ENCODE measurements around the gene KRTAP10-7. TPM values are rescaled to one million over a fixed set of nuclear protein-coding genes. Genes with fewer than 3 reads are reported as not detected.

KRTAP10-7 gene
- total and polyA plus RNA-seq, 2 of the 13 experiments (the other 11 are each of a cell fraction or from before 2014, with no cell fraction given) = not detected

- TF ChIP-seq PRDM10 (CRISPR knock-in tag; IDR thresholded peaks at IDR 0.05; ENCODE audit: low read depth) (peak; percentile 56; the same call in 1 of the 2 replicates), HOXA5 (CRISPR knock-in tag; IDR thresholded peaks at IDR 0.05) (0 out of 2 replicates have a peak, but pooled peaks have one; percentile 36), ZNF431 (CRISPR knock-in tag; IDR thresholded peaks at IDR 0.05; ENCODE audit: borderline replicate concordance, low read depth) (no peak; the same call in 1 of the 2 replicates), SOX5 (CRISPR knock-in tag; IDR thresholded peaks at IDR 0.05; ENCODE audit: borderline replicate concordance) (peak; percentile 69; the same call in 1 of the 2 replicates), ZNF280B (CRISPR knock-in tag; IDR thresholded peaks at IDR 0.05; ENCODE audit: borderline replicate concordance) (no peak), FOXC1 (CRISPR knock-in tag; IDR thresholded peaks at IDR 0.05; ENCODE audit: borderline replicate concordance) (0 out of 2 replicates have a peak, but pooled peaks have one; percentile 29), ZNF724P (CRISPR knock-in tag; IDR thresholded peaks at IDR 0.05; ENCODE audit: borderline replicate concordance) (0 out of 2 replicates have a peak, but pooled peaks have one; percentile 9), DMAP1 (CRISPR knock-in tag; IDR thresholded peaks at IDR 0.05) (0 out of 2 replicates have a peak, but pooled peaks have one; percentile 11), MAFK (conservative IDR thresholded peaks at IDR 0.05 in 1 of 2, IDR thresholded peaks at IDR 0.05 in 1 of 2; ENCODE audit: low read length in 2 of 2) (no peak), BRD4 (CRISPR knock-in tag; IDR thresholded peaks at IDR 0.05) (peak; percentile 33; the same call in 1 of the 2 replicates), GABPA (IDR thresholded peaks at IDR 0.05; ENCODE audit: low read depth, low read length) (no peak), GABPA (CRISPR knock-in tag; IDR thresholded peaks at IDR 0.05; ENCODE audit: low read depth) (peak; percentile 49), ZGPAT (CRISPR knock-in tag; IDR thresholded peaks at IDR 0.05) (0 out of 2 replicates have a peak, but pooled peaks have one; percentile 19), CREB1 (IDR thresholded peaks at IDR 0.05) (no peak), CREB1 (CRISPR knock-in tag; IDR thresholded peaks at IDR 0.05) (no peak), PRMT3 (CRISPR knock-in tag; IDR thresholded peaks at IDR 0.05; ENCODE audit: borderline replicate concordance, low read depth) (no peak), ZNF556 (CRISPR knock-in tag; IDR thresholded peaks at IDR 0.05; ENCODE audit: borderline replicate concordance) (0 out of 2 replicates have a peak, but pooled peaks have one; percentile 44), KAT2B (IDR thresholded peaks at IDR 0.05; ENCODE audit: borderline replicate concordance, low read depth, low read length) (no peak), MTF1 (CRISPR knock-in tag; IDR thresholded peaks at IDR 0.05) (no peak), CBFB (CRISPR knock-in tag; IDR thresholded peaks at IDR 0.05) (no peak), ZFY (CRISPR knock-in tag; IDR thresholded peaks at IDR 0.05) (peak; percentile 51; the same call in 1 of the 2 replicates), PTBP1 (IDR thresholded peaks at IDR 0.05; ENCODE audit: low read depth, low read length, poor library complexity, severe bottlenecking) (no peak), ZNF713 (CRISPR knock-in tag; IDR thresholded peaks at IDR 0.05) (no peak), RCOR2 (CRISPR knock-in tag; IDR thresholded peaks at IDR 0.05) (0 out of 2 replicates have a peak, but pooled peaks have one; percentile 43)
Measured at GRCh38 chr21:44574457-44575306, 25.7 kb upstream of the KRTAP10-7 start (continued).

Measured in HepG2 (cell line).